ENCODE results near the gene FBXL17. TPM values are rescaled to one million over a fixed set of nuclear protein-coding genes. Genes with fewer than 3 reads are reported as not detected.

FBXL17 gene
- total and polyA plus RNA-seq, 2 experiments from 2014 or later, result 1.8 to 13.1 TPM

DNA sequence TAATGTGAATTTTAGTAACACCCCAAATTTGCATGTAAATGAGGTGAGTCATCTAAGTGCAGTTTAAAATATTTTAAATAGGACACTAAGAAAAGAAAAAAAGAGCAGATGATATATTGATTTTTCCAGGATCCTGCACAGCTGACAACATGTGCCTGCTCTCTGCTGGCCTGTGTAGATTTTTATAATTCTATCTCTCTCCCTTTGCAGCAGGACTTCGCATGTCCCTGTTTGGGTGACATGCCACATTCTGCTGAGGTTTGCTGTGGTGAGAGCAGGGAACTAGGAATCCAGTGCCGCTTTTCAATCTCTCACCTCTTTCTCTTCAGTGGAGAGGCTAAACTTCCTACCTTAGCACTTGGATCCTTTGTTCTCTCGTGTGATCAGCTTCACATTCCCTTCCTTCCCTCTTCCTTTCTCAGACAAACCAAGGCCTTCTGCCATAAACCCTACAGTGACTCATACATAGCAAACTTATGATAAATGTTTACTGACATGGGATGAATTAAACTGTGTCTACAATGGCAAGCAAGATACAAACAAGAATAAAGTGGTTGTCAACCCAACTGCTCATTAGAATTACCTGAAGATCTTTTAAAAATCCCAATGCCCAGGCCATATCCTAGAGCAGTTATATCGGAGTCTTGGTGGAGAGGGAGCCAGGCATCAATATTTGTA lies 512.3 kb downstream of the FBXL17 start:
- H3F3A ChIP-seq (ENCODE audit: insufficient read depth), result peaks cover 21% of the 10 kb centered on the region
- peak overlapping the region; percentile 14; the same call in 1 of the 2 replicates for H3K4me3 ChIP-seq
- peak overlapping the region; percentile 53 for H3K9ac ChIP-seq
- H3K36me3 ChIP-seq (ENCODE audit: low read depth), result no peaks in the 10 kb centered on the region
- H3K79me2 ChIP-seq (ENCODE audit: insufficient read depth), result no peaks in the 10 kb centered on the region
- no peaks in the 10 kb centered on the region for H4K20me1 ChIP-seq (ENCODE audit: insufficient read depth)
- peak overlapping the region; percentile 38 for H2AFZ ChIP-seq
- peaks cover 25% of the 10 kb centered on the region for H3K4me1 ChIP-seq (ENCODE audit: insufficient read depth)
- peak; percentile 83 for DNase-seq
- TF ChIP-seq EZH2 (IDR thresholded peaks at IDR 0.05; ENCODE audit: insufficient read depth, poor library complexity, severe bottlenecking), result no peak
- TF ChIP-seq EZH2phosphoT487 (IDR thresholded peaks at IDR 0.05; ENCODE audit: insufficient read depth, low read depth), result no peak
- H3K4me2 ChIP-seq (ENCODE audit: unreplicated experiment), result peak overlapping the region; percentile 21
- no peaks in the 10 kb centered on the region for H3K27me3 ChIP-seq (replicated peaks; ENCODE audit: insufficient read depth)
- H3K27ac ChIP-seq, result peak overlapping the region; percentile 81
- in situ Hi-C loops (cut with MboI), result no loop called here
- no peaks in the 10 kb centered on the region for H3K9me2 ChIP-seq (ENCODE audit: insufficient read depth)
- H3K9me3 ChIP-seq (ENCODE audit: low read depth), result no peaks in the 10 kb centered on the region
- 45 to 46% methylated on average over 4 of the region's 4 CpGs for WGBS, 2 experiments (ENCODE audit: low coverage in 1 of 2, low lambda C conversion rate in 2 of 2, missing lambda C conversion rate in 2 of 2)

DNA sequence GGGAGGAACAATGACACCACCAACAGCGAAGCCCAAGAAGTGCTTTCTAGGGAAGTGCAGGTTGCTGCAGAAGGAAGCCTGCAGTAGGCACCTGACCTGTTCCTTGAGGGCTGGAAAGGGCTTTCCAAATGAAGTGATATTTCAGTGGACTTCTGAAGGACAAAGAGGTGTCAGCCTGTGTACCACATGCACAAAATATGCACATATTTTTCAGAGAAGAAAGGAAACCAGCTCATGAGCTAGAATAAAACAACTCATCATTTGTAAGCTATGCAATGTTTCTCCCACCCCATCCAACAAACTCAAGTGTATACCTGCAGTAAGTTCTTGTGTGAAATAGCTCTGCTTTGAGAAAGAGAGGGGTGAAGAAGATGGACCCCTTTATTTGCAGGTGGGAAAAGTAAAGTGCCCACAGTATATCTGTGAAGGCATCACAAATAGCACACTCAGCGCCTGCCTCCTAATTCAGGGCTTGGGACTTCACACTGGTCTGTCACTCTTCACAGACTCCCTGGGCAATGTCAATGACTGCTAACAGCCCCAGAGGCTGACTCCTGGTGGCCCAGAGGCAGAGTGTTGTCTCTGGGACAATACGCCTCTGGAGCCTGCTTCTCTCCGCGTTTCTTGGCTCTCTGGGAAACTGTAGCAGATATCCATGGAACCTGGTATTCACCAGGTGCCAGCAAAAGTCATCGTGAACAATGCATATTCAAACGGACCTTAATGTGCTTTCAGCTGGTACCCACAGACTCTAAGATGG lies 513.1 kb downstream of the FBXL17 start:
- Histone ChIP-seq H3K9ac (peak overlapping the region; percentile 53), H3K4me3 (0 out of 2 replicates have a peak overlapping the region, but pooled peaks have one; percentile 14), H3K4me1 (ENCODE audit: insufficient read depth) (peaks cover 22% of the 10 kb centered on the region), H3F3A (ENCODE audit: insufficient read depth) (peaks cover 21% of the 10 kb centered on the region), H3K27me3 (replicated peaks; ENCODE audit: insufficient read depth) (no peaks in the 10 kb centered on the region), H3K9me3 (ENCODE audit: low read depth) (no peaks in the 10 kb centered on the region), H3K9me2 (ENCODE audit: insufficient read depth) (no peaks in the 10 kb centered on the region), H3K79me2 (ENCODE audit: insufficient read depth) (no peaks in the 10 kb centered on the region), H3K36me3 (ENCODE audit: low read depth) (no peaks in the 10 kb centered on the region), H3K27ac (peak overlapping the region; percentile 81), H4K20me1 (ENCODE audit: insufficient read depth) (no peaks in the 10 kb centered on the region), H3K4me2 (ENCODE audit: unreplicated experiment) (peak overlapping the region; percentile 21), H2AFZ (0 out of 2 replicates have a peak overlapping the region, but pooled peaks have one; percentile 38)
- TF ChIP-seq EZH2phosphoT487 (IDR thresholded peaks at IDR 0.05; ENCODE audit: insufficient read depth, low read depth) (no peak), EZH2 (IDR thresholded peaks at IDR 0.05; ENCODE audit: insufficient read depth, poor library complexity, severe bottlenecking) (no peak)
- DNase-seq, result peak; percentile 39
- in situ Hi-C loops (cut with MboI), result no loop called here
- 95 to 97% methylated on average over 7 of the region's 7 CpGs for WGBS, 2 experiments (ENCODE audit: low coverage in 1 of 2, low lambda C conversion rate in 2 of 2, missing lambda C conversion rate in 2 of 2)

DNA sequence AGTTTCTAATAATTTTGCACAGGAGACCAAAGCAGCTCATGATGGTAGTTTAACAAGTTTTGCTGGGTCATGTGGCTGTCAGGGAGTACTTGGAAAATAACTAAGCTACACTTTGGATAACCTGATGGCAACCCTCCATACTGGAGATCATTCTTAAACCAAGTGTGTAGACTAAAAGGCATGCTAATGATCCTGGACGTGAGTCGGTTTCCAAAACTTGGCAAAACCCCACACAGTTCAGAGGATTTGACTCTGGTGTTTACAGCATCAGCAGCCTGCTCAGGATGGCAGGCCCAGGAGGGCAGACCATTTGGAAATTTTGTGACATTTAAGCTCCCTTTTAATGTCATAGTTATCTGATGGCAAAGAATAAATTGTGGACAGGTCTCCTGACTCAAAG lies 514.6 kb downstream of the FBXL17 start:
- Histone ChIP-seq H3K4me2 (ENCODE audit: unreplicated experiment) (no peak overlapping the region), H3K9ac (no peak overlapping the region), H3K27me3 (replicated peaks; ENCODE audit: insufficient read depth) (no peaks in the 10 kb centered on the region), H3K9me2 (ENCODE audit: insufficient read depth) (no peaks in the 10 kb centered on the region), H3K27ac (no peak overlapping the region), H3K4me3 (no peak overlapping the region), H3K4me1 (ENCODE audit: insufficient read depth) (peaks cover 22% of the 10 kb centered on the region), H2AFZ (no peak overlapping the region), H3K36me3 (ENCODE audit: low read depth) (no peaks in the 10 kb centered on the region), H3F3A (ENCODE audit: insufficient read depth) (peaks cover 21% of the 10 kb centered on the region), H3K9me3 (ENCODE audit: low read depth) (no peaks in the 10 kb centered on the region), H3K79me2 (ENCODE audit: insufficient read depth) (no peaks in the 10 kb centered on the region), H4K20me1 (ENCODE audit: insufficient read depth) (no peaks in the 10 kb centered on the region)
- TF ChIP-seq EZH2phosphoT487 (IDR thresholded peaks at IDR 0.05; ENCODE audit: insufficient read depth, low read depth), result no peak
- no peak for TF ChIP-seq EZH2 (IDR thresholded peaks at IDR 0.05; ENCODE audit: insufficient read depth, poor library complexity, severe bottlenecking)
- WGBS, 2 experiments (ENCODE audit: low coverage in 1 of 2, low lambda C conversion rate in 2 of 2, missing lambda C conversion rate in 2 of 2), result 67 to 72% methylated on average over 2 of the region's 2 CpGs
- in situ Hi-C loops (cut with MboI), result no loop called here
- peak; percentile 32 for DNase-seq

DNA sequence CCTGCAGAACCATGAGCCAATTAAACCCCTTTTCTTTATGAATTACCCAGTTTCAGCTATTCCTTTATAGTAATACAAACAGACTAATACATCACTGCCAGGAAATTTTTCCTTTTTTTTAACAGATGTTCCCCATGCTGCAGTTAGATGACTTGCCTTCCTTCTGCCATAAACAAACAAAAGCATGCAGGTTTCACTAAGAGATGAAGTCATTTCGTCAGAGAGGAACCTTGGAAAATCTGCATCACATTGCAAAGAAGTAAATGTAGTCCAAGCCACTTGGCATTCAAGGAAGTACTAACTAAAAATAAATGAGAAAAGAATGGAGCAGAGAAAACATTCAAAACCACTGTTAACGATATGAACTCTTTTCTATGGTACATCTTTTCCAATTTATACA lies 517.1 kb downstream of the FBXL17 start:
- no peak overlapping the region for H3K27ac ChIP-seq
- H3K9me3 ChIP-seq (ENCODE audit: low read depth), result no peaks in the 10 kb centered on the region
- H2AFZ ChIP-seq, result no peak overlapping the region
- no peaks in the 10 kb centered on the region for H4K20me1 ChIP-seq (ENCODE audit: insufficient read depth)
- peaks cover 16% of the 10 kb centered on the region for H3F3A ChIP-seq (ENCODE audit: insufficient read depth)
- in situ Hi-C loops (cut with MboI), result no loop called here
- TF ChIP-seq EZH2 (IDR thresholded peaks at IDR 0.05; ENCODE audit: insufficient read depth, poor library complexity, severe bottlenecking), result no peak
- H3K79me2 ChIP-seq (ENCODE audit: insufficient read depth), result no peaks in the 10 kb centered on the region
- H3K4me1 ChIP-seq (ENCODE audit: insufficient read depth), result peaks cover 16% of the 10 kb centered on the region
- H3K9ac ChIP-seq, result no peak overlapping the region
- DNase-seq, result peak; percentile 57
- H3K9me2 ChIP-seq (ENCODE audit: insufficient read depth), result no peaks in the 10 kb centered on the region
- no peaks in the 10 kb centered on the region for H3K27me3 ChIP-seq (replicated peaks; ENCODE audit: insufficient read depth)
- WGBS, 2 experiments (ENCODE audit: low coverage in 1 of 2, low lambda C conversion rate in 2 of 2, missing lambda C conversion rate in 2 of 2), result 23% methylated on average over 2 of the region's 2 CpGs
- no peak overlapping the region for H3K4me3 ChIP-seq
- no peak overlapping the region for H3K4me2 ChIP-seq (ENCODE audit: unreplicated experiment)
- no peaks in the 10 kb centered on the region for H3K36me3 ChIP-seq (ENCODE audit: low read depth)

All from GM23248 (cell line).